Left lobe of liver (tissue), 2 donors: Measurements from ENCODE around the gene URAD. TPM values are rescaled to one million over a fixed set of nuclear protein-coding genes. Genes with fewer than 3 reads are reported as not detected.
A peak's percentile ranks its signal among the peaks of the same experiment; 100 is the strongest.

Experiments used
- ATAC-seq: fragments of 200-7000 bp; cut with Tn5 transposase; one replicate; pipeline ENCODE4 v1.9.1; 2020; ENCODE audit warnings: mild to moderate bottlenecking, moderate library complexity
- DNase-seq: peaks from one replicate; pipeline ENCODE4 v3.0.0-alpha.2; 2020; ENCODE audit warnings: low spot score
- total RNA-seq: library from RNA; stranded (reverse); gene quantifications from one replicate; pipeline ENCODE4 v1.2.1, GENCODE V29; 2021
- donor health status: DM: no; HTN: no; CAD: no; lungs with moderate emphysema.
- donor health status: DM: no; HTN: yes; CAD: no.

Gene URAD
- total RNA-seq, 1 donor from 2014 or later: not detected

- ATAC-seq: no peak
- DNase-seq: no peak
Measured at GRCh38 chr13:27961227-27962085, 27.0 kb downstream of the URAD start.

GRCh38 chr13:27960362-27961226, 27.9 kb downstream of the URAD start:
- peak; percentile 90 for DNase-seq
- peak; percentile 90 for ATAC-seq

GRCh38 chr13:27959976-27960361, 28.5 kb downstream of the URAD start:
- no peak for ATAC-seq
- DNase-seq: no peak

GRCh38 chr13:27956576-27957300, 31.8 kb downstream of the URAD start:
- no peak for ATAC-seq
- DNase-seq: no peak

DNA sequence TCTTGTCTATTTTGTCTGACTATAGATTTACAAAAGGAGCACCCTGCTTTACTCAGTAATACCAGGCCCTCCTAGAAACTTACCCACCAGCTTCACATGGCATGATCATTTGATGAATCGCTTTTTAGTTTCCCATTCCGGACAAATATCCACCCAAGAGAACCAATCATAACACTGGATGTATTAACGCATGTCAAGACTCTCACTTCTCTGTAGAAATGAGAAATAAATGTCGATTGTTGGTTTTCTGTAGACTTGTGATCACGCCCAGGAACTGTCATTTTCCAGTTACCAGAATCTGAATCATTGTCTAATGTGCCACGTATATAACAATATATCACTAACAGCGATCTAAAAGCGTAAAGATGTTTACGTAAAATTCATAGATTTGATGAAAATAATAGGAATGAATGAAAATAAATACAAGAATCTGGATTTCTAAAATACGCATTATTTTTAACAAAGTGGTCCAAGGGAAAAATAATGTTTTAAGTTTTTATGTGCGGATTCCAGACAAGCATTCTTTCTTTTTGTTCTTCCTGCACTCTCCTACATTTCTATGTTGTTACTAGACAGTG, 33.4 kb downstream of the URAD start:
- ATAC-seq (no peak), DNase-seq (no peak)

- peak; percentile 74 for DNase-seq
- ATAC-seq: peak; percentile 69
Measured at GRCh38 chr13:27954406-27954851, 34.1 kb downstream of the URAD start.

DNA sequence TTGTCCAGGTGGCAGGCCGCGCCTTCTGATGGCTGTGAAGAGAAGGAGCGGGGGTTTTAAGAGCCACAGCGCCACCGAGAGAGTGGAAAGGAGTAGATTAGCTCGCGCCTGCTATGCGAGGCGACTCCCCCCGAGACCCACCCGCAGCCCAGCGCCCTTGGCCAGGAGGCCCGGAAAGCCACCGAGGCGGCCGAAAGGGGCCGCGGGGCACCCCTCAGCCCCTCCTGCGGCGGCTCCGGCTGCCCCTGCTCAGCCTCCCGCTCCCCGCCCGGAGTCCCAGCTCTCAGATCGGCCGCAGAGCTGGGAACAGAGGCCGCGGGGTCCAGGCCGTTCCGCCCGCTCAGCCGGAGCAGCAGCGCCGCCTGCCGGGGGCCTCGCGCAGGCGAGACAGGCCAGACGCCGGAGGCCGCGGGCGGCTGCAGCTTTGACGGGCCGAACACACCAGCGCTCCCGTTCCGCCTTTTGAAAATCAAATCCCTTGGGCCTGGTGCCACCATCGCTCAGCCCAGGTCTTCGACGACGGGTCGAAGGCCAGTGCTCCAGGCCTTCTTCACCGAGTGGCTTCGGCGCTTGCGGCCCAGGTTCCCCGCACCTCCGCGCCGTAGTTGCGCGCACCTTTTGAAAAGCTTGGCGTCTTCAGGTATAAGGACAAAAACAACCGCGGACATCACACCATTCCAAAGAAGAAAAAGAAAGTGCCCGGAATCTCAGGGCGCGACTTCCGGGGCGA, 34.7 kb downstream of the URAD start:
- ATAC-seq (peak; percentile 89), DNase-seq (peak; percentile 87)

DNA sequence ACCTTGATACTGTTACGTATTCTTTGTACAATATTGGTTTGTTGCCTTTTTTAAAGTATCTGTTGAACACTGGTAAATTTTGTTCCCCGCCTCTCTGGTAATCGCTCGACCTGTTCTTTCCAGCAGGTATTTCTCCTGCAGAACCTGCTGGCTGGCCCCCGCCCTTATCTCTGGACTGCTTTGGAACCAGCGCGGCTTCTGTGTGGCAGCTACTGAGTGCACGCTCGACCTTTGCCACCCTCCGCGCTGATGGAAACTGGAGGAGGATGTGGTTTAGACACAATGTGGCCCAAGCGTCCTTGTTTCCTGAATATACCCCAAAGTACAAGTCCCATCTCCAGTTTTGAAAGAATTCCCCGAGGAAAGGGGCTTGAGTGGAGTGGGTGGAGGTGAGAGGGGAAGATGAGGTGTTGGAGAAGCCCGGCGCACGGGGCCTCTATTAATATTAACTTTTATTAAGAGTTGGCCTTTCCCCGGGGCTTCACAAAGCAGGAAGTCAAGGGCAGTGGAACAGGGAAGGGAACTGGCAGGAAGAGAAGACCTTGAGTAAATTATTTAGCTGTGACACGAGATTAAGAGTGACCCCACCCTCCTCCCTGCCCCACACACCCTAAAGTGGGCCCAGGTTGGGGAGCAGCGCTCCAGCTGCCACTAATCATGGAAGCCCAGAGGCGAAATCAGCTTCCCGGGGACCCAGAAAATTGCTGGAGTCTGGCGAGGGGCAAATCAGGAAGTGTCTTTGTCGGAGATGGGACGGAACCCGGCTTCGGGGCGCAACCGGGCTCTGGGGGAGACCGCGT, 35.4 kb downstream of the URAD start:
- ATAC-seq (peak; percentile 66), DNase-seq (peak; percentile 87)

DNA sequence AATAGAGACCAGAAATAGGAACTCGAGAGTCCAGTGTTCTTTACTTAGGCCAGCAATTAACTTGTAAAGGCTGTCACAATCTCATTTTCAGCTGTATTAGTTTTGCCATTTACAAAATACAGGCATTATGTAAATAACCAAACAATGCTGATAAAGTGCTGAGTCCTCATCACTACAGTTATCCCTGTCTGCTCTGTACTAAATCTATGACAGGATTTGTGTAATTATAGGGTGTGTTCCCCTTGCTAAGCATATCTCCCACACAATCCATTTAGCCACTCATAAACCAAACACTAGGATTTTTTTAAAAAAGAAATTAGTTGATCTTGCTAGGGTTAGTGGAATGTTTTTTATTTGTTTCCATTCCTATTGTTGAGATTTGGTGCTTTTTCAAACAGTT, 45.5 kb downstream of the URAD start:
- ATAC-seq: no peak

GRCh38 chr13:27933580-27934328, 54.7 kb downstream of the URAD start:
- DNase-seq (no peak), ATAC-seq (no peak)

More for the DNA sequence above, 45.5 kb downstream of the URAD start:
- DNase-seq: no peak

DNA sequence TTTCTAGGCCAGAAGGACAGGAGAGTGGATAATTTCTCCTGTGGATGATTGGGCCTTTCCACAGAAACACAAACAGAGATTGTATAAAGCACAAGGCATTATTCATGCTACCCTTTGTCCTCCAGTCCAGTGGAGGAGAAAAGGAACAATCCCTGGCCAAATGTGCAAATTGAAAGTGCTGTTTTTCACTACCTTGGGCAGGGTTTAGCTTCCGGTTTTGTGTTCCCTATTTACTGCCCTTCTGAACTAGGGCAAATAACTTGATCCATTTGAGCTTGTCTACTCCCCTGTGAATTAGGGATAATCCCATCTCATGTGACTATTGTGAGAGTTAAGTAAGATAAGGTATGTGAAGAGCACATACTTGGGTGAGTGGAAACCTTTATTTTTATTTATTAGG, 55.4 kb downstream of the URAD start:
- no peak for ATAC-seq
- DNase-seq: no peak

DNA sequence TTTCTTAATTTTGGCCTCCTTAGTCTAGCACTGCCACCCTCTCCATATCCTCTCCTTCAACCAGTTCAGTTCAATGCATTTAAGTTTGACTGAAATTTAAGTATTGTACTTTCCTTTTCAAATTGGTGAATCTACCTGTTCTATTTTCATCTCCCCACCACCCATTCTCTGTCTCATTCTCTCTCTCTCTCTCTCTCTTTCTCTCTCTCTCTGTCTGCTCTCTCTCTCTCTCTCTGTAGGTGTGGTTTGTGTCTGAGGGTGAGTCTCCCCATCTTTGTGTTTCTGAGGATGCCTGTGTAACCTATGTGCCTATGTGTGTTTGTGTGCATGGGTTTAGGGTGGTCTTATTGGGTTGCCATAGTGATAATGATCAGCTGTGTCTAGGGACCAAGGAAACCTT, 58.6 kb downstream of the URAD start:
- DNase-seq (no peak), ATAC-seq (no peak)

DNA sequence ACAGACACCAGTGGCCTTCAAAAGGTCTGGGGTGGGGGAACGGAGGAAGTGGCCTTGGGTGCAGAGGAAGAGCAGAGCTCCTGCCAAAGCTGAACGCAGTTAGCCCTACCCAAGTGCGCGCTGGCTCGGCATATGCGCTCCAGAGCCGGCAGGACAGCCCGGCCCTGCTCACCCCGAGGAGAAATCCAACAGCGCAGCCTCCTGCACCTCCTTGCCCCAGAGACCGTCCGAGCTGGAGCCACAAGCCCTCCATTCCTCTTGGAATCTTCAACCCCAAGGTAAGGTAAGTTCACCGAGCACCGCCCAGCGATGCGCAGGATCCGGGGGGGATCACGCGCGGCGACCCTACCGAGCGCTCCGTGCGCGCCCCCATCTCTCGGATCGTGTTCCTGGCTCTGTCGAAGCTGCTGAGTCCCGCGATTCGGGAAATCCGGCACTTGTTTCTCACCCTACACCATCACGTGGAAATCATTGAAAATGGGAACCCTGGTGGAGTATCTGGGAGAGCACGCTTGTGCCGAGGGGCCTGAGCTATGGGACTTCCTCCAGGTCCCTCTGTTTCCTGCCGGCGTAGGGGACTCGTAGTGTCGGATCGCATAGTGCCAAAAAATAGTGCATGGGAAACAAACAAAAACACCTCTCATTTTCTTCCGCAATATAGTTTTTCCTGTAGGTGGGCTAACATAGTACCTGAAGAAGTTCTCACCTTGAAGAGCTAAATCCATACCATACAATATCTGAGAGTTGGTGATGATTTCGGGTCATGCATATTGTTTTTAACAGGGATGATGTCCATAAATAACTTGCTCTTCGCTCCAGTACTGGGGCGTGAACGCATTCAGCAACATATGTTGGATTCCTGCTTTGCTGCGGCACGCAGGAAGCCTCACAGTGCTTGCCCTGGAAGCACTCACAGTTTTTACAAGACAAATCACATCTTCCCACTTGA, 59.4 kb downstream of the URAD start:
- no peak for DNase-seq

DNA sequence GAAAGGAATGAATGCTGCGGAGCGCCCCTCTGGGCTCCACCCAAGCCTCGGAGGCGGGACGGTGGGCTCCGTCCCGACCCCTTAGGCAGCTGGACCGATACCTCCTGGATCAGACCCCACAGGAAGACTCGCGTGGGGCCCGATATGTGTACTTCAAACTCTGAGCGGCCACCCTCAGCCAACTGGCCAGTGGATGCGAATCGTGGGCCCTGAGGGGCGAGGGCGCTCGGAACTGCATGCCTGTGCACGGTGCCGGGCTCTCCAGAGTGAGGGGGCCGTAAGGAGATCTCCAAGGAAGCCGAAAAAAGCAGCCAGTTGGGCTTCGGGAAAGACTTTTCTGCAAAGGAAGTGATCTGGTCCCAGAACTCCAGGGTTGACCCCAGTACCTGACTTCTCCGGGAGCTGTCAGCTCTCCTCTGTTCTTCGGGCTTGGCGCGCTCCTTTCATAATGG, 60.1 kb downstream of the URAD start:
- DNase-seq (no peak), ATAC-seq (no peak)

More for the DNA sequence above, 59.4 kb downstream of the URAD start:
- no peak for ATAC-seq
